HCT116 (cell line): ENCODE data around the gene CDH13. TPM values are rescaled to one million over a fixed set of nuclear protein-coding genes. Genes with fewer than 3 reads are reported as not detected.

ENCODE experiments used
- ATAC-seq: fragments of 200-7000 bp; cut with Tn5 transposase; 2 replicates; pipeline ENCODE4 v1.9.1; 2020; ENCODE audit warnings: mild to moderate bottlenecking, moderate library complexity
- BruUV-seq: library from RNA; stranded (reverse); fragments of 400-500 nt; replicated peaks from 2 replicates; lab custom pipeline; 2021; lab: Mats Ljungman, UMichigan
- CTCF ChIA-PET: fragments of 300-600 bp; sonication (Branson Sonifier 250); formaldehyde crosslinking; loops from one replicate; lab custom pipeline; 2021; ENCODE audit warnings: antibody characterized with exemption; lab: Charles Lee
- POLR2A ChIA-PET: fragments of 300-600, 350-600 bp; sonication (Branson Sonifier 250); formaldehyde crosslinking; loops from one replicate; lab custom pipeline; 2021; ENCODE audit warnings: antibody characterized with exemption; lab: Charles Lee
- RAD21 ChIA-PET, 2 experiments: fragments of 300-600 bp; sonication (Branson Sonifier 250); formaldehyde crosslinking; loops; one replicate each; lab custom pipeline; 2023; ENCODE audit warnings: low total read pairs in 2 of 2; ENCODE audit not compliant: uncharacterized antibody in 2 of 2, unreplicated experiment in 2 of 2, low non-redundant PET in 1 of 2; lab: Charles Lee
- DNase-seq: peaks from one replicate; pipeline ENCODE4 v3.0.0-alpha.2; 2010; ENCODE audit warnings: low read depth, low spot score
- H2AFZ ChIP-seq: fragments of 200-600 bp; shearing (Covaris generic), sonication (generic); 2 replicates; pipeline ENCODE4 v1.6.1; 2017; ENCODE audit warnings: low read depth, mixed run types, mixed read lengths, antibody characterized with exemption, low read length; ENCODE audit not compliant: poor library complexity, severe bottlenecking
- H3K27ac ChIP-seq: 2 replicates; pipeline ENCODE4 v1.5.1; 2012; ENCODE audit warnings: low read depth, low read length
- H3K27me3 ChIP-seq: fragments of 200-600 bp; sonication (generic); 2 replicates; pipeline ENCODE4 v1.6.1; 2016; ENCODE audit warnings: mixed run types, low read length, mixed read lengths; ENCODE audit not compliant: insufficient read depth
- H3K36me3 ChIP-seq, 2 experiments: fragments of 200-500 bp in 1 of 2; fragments of 200-600 bp in 1 of 2; sonication (Bioruptor generic) in 1 of 2; sonication (generic) in 1 of 2; 2 replicates each; pipeline versions ENCODE4 v1.5.1 to v1.6.1; 2014 to 2016; ENCODE audit warnings: low read length in 2 of 2, inconsistent platforms in 1 of 2, mixed read lengths in 1 of 2, mixed run types in 1 of 2; ENCODE audit not compliant: insufficient read depth in 2 of 2, control insufficient read depth in 1 of 2
- H3K4me1 ChIP-seq, 2 experiments: fragments of 200-600 bp in 1 of 2; sonication (generic) in 1 of 2; 2 replicates each; pipeline versions ENCODE4 v1.5.1 to v1.6.1; 2012 to 2017; ENCODE audit warnings: low read length in 2 of 2, inconsistent platforms in 1 of 2, mild to moderate bottlenecking in 1 of 2, mixed read lengths in 1 of 2, mixed run types in 1 of 2, moderate library complexity in 1 of 2; ENCODE audit not compliant: insufficient read depth in 2 of 2, control insufficient read depth in 1 of 2
- H3K4me2 ChIP-seq: fragments of 200-600 bp; sonication (generic); 2 replicates; pipeline ENCODE4 v1.6.1; 2017; ENCODE audit warnings: mixed run types, low read length, mixed read lengths
- H3K4me3 ChIP-seq, 2 experiments: fragments of 200-600 bp in 1 of 2; sonication (generic) in 1 of 2; replicated peaks in 1 of 2; 2 replicates each; pipeline ENCODE4 v1.5.1; 2011 to 2016; ENCODE audit warnings: low read length in 2 of 2, control low read depth in 1 of 2, low read depth in 1 of 2, mild to moderate bottlenecking in 1 of 2, mixed read lengths in 1 of 2, mixed run types in 1 of 2
- H3K79me2 ChIP-seq: fragments of 200-600 bp; sonication (generic); 2 replicates; pipeline ENCODE4 v1.6.1; 2017; ENCODE audit warnings: mild to moderate bottlenecking, mixed run types, low read length, moderate library complexity, mixed read lengths; ENCODE audit not compliant: insufficient read depth
- H3K9ac ChIP-seq: fragments of 200-600 bp; sonication (generic); 2 replicates; pipeline ENCODE4 v1.6.1; 2016; ENCODE audit warnings: low read length, mixed read lengths
- H3K9me2 ChIP-seq: fragments of 200-600 bp; sonication (generic), shearing (Covaris generic); 2 replicates; pipeline ENCODE4 v1.6.1; 2017; ENCODE audit warnings: mixed run types, mild to moderate bottlenecking, moderate library complexity; ENCODE audit not compliant: insufficient read depth
- H3K9me3 ChIP-seq, 2 experiments: fragments of 200-500 bp in 1 of 2; fragments of 200-600 bp in 1 of 2; sonication (Bioruptor generic) in 1 of 2; sonication (generic) in 1 of 2; 2 replicates each; pipeline ENCODE4 v1.6.1; 2014 to 2017; ENCODE audit warnings: low read length in 2 of 2, mixed read lengths in 2 of 2, inconsistent platforms in 1 of 2, low read depth in 1 of 2, mild to moderate bottlenecking in 1 of 2, mixed run types in 1 of 2, moderate library complexity in 1 of 2; ENCODE audit not compliant: control insufficient read depth in 1 of 2, insufficient read depth in 1 of 2
- H4K20me1 ChIP-seq: fragments of 200-600 bp; sonication (generic), shearing (Covaris generic); 2 replicates; pipeline ENCODE4 v1.6.1; 2017; ENCODE audit warnings: mixed run types, mild to moderate bottlenecking, moderate library complexity; ENCODE audit not compliant: insufficient read depth
- CBX3 ChIP-seq: IDR thresholded peaks from 2 replicates; pipeline ENCODE4 v1.6.1; 2012; ENCODE audit warnings: low read depth
- CEBPB ChIP-seq: IDR thresholded peaks from 2 replicates; pipeline ENCODE4 v1.6.1; 2012; ENCODE audit warnings: low read depth
- EGR1 ChIP-seq: IDR thresholded peaks from 2 replicates; pipeline ENCODE4 v1.6.1; 2012; ENCODE audit warnings: low read depth
- ELF1 ChIP-seq: IDR thresholded peaks from 2 replicates; pipeline ENCODE4 v1.6.1; 2012; ENCODE audit warnings: low read depth, borderline replicate concordance
- EZH2 ChIP-seq: fragments of 200-600 bp; sonication (generic); IDR thresholded peaks from 2 replicates; pipeline ENCODE4 v1.6.1; 2017; ENCODE audit warnings: antibody characterized with exemption, mixed run types
- EZH2phosphoT487 ChIP-seq: fragments of 200-600 bp; IDR thresholded peaks from 2 replicates; pipeline ENCODE4 v1.6.1; 2018; ENCODE audit warnings: antibody characterized with exemption, borderline replicate concordance
- FOSL1 ChIP-seq: IDR thresholded peaks from 2 replicates; pipeline ENCODE4 v1.6.1; 2012; ENCODE audit warnings: low read depth
- JUND ChIP-seq: IDR thresholded peaks from 2 replicates; pipeline ENCODE4 v1.6.1; 2012
- POLR2A ChIP-seq: IDR thresholded peaks from 2 replicates; pipeline ENCODE4 v1.7.0; 2011; ENCODE audit warnings: borderline replicate concordance; ENCODE audit not compliant: insufficient read depth, insufficient read length; ENCODE audit errors: extremely low read depth
- POLR2AphosphoS5 ChIP-seq: IDR thresholded peaks from 2 replicates; pipeline ENCODE4 v1.6.1; 2011; ENCODE audit warnings: mild to moderate bottlenecking, low read depth, low read length, moderate library complexity
- RAD21 ChIP-seq: IDR thresholded peaks from 2 replicates; pipeline ENCODE4 v1.6.1; 2012; ENCODE audit warnings: low read depth, mild to moderate bottlenecking
- SP1 ChIP-seq: IDR thresholded peaks from 2 replicates; pipeline ENCODE4 v1.6.1; 2012; ENCODE audit warnings: low read depth
- SRF ChIP-seq: IDR thresholded peaks from 2 replicates; pipeline ENCODE4 v1.6.1; 2012; ENCODE audit warnings: low read depth
- YY1 ChIP-seq: IDR thresholded peaks from 2 replicates; pipeline ENCODE4 v1.6.1; 2011; ENCODE audit warnings: low read length, low read depth, moderate library complexity, mild to moderate bottlenecking; ENCODE audit not compliant: insufficient replicate concordance; ENCODE audit errors: extremely low read depth
- ZFX ChIP-seq: fragments of 450-650 bp; IDR thresholded peaks from 2 replicates; pipeline ENCODE4 v1.6.1; 2017
- ZNF274 ChIP-seq: fragments of 200-500 bp; sonication (Bioruptor generic); IDR thresholded peaks from 2 replicates; pipeline ENCODE4 v1.6.1; 2014; ENCODE audit warnings: mild to moderate bottlenecking, low read depth, low read length, inconsistent platforms
- intact Hi-C: fragments of 100-400 bp; cut with micrococcal nuclease; formaldehyde crosslinking; loops from 2 replicates; pipeline ENCODE4 v1.10.0; 2022
- total RNA-seq: library from RNA; stranded (reverse); gene quantifications from one replicate; pipeline ENCODE4 v1.2.1, GENCODE V29; 2021; ENCODE audit not compliant: unreplicated experiment
- TF ChIP-seq, protein P1 (sequence below): IDR thresholded peaks from 2 replicates; pipeline ENCODE4 v1.6.1; 2012; ENCODE audit warnings: low read depth
- TF ChIP-seq, protein P2 (sequence below): IDR thresholded peaks from 2 replicates; pipeline ENCODE4 v1.6.1; 2012

The CDH13 gene
- total RNA-seq, 1 experiment from 2014 or later = not detected

DNA sequence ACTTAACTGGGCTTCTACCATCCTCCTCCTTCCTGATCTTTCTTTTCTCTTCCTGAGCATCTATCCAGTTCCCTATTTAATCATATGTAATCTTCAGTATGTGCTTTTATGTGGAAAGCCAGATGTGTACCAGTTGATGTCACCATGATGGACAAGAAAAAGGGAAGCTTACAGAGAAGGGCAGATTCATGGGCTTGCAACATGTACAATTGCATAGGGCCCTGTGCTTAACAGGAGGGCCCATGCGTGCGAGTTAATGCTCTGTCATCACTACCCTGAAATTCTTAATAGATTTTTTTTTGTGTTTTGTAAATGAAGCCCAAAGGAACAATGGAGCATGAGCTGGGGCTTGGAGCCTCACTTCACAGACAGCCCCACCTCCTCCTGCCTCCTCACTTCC lies 124.3 kb downstream of the CDH13 start:
- Histone ChIP-seq H2AFZ (no peak overlapping the region), H3K4me1 (no peaks in the 10 kb centered on the region), H4K20me1 (no peaks in the 10 kb centered on the region), H3K4me2 (no peak overlapping the region), H3K9me3 (no peaks in the 10 kb centered on the region), H3K36me3 (no peaks in the 10 kb centered on the region), H3K9ac (no peak overlapping the region), H3K27me3 (peaks cover 4% of the 10 kb centered on the region; the same call in 1 of the 2 replicates), H3K27ac (no peak overlapping the region), H3K9me2 (no peaks in the 10 kb centered on the region), H3K4me3 (no peak overlapping the region), H3K79me2 (no peaks in the 10 kb centered on the region)
- BruUV-seq = no TSS peak
- POLR2A ChIA-PET = no interaction called here
- RAD21 ChIA-PET = no interaction called here
- intact Hi-C loops = no loop called here
- TF ChIP-seq ZNF274 = no peak
- TF ChIP-seq, protein P1, sequence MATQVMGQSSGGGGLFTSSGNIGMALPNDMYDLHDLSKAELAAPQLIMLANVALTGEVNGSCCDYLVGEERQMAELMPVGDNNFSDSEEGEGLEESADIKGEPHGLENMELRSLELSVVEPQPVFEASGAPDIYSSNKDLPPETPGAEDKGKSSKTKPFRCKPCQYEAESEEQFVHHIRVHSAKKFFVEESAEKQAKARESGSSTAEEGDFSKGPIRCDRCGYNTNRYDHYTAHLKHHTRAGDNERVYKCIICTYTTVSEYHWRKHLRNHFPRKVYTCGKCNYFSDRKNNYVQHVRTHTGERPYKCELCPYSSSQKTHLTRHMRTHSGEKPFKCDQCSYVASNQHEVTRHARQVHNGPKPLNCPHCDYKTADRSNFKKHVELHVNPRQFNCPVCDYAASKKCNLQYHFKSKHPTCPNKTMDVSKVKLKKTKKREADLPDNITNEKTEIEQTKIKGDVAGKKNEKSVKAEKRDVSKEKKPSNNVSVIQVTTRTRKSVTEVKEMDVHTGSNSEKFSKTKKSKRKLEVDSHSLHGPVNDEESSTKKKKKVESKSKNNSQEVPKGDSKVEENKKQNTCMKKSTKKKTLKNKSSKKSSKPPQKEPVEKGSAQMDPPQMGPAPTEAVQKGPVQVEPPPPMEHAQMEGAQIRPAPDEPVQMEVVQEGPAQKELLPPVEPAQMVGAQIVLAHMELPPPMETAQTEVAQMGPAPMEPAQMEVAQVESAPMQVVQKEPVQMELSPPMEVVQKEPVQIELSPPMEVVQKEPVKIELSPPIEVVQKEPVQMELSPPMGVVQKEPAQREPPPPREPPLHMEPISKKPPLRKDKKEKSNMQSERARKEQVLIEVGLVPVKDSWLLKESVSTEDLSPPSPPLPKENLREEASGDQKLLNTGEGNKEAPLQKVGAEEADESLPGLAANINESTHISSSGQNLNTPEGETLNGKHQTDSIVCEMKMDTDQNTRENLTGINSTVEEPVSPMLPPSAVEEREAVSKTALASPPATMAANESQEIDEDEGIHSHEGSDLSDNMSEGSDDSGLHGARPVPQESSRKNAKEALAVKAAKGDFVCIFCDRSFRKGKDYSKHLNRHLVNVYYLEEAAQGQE = no peak
- TF ChIP-seq CEBPB = no peak
- TF ChIP-seq, protein P2, sequence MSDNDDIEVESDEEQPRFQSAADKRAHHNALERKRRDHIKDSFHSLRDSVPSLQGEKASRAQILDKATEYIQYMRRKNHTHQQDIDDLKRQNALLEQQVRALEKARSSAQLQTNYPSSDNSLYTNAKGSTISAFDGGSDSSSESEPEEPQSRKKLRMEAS = no peak
- no peak for TF ChIP-seq EZH2
- TF ChIP-seq ZFX = no peak
- TF ChIP-seq SP1 = no peak
- no peak for TF ChIP-seq FOSL1
- TF ChIP-seq JUND = no peak
- TF ChIP-seq RAD21 = no peak
- TF ChIP-seq EZH2phosphoT487 = no peak
- TF ChIP-seq EGR1 = no peak
- no peak for TF ChIP-seq POLR2AphosphoS5
- no peak for TF ChIP-seq YY1
- TF ChIP-seq SRF = no peak
- TF ChIP-seq ELF1 = no peak
- TF ChIP-seq POLR2A = no peak
- no peak for TF ChIP-seq CBX3
- DNase-seq = no peak
- CTCF ChIA-PET = no interaction called here
- no peak for ATAC-seq
